Dendritic cell treated with granulocyte-macrophage colony-stimulating factor and Interleukin-4, amounts not matched to agents 40 ng/mL and 50 ng/mL, for 4 days (primary cell): Measurements from ENCODE around the gene TFF1.

Experiments used
- H3K27ac Mint-ChIP-seq: one replicate; pipeline ENCODE4 v1.8.0; 2022; ENCODE audit warnings: mild to moderate bottlenecking, mixed read lengths
- H3K27me3 Mint-ChIP-seq: one replicate; pipeline ENCODE4 v1.8.0; 2022; ENCODE audit warnings: mild to moderate bottlenecking, mixed read lengths
- H3K36me3 Mint-ChIP-seq: one replicate; pipeline ENCODE4 v1.8.0; 2022; ENCODE audit warnings: low read depth, mixed read lengths
- H3K4me1 Mint-ChIP-seq: one replicate; pipeline ENCODE4 v1.8.0; 2022; ENCODE audit warnings: low read depth, mixed read lengths
- H3K4me3 Mint-ChIP-seq: one replicate; pipeline ENCODE4 v1.8.0; 2022; ENCODE audit warnings: mild to moderate bottlenecking, moderate library complexity, mixed read lengths
- H3K9me3 Mint-ChIP-seq: one replicate; pipeline ENCODE4 v1.8.0; 2022; ENCODE audit warnings: mixed read lengths
- intact Hi-C: fragments of 100-400 bp; cut with micrococcal nuclease; formaldehyde crosslinking; loops from one replicate; pipeline ENCODE4 v1.15.0; 2022

The TFF1 gene

DNA sequence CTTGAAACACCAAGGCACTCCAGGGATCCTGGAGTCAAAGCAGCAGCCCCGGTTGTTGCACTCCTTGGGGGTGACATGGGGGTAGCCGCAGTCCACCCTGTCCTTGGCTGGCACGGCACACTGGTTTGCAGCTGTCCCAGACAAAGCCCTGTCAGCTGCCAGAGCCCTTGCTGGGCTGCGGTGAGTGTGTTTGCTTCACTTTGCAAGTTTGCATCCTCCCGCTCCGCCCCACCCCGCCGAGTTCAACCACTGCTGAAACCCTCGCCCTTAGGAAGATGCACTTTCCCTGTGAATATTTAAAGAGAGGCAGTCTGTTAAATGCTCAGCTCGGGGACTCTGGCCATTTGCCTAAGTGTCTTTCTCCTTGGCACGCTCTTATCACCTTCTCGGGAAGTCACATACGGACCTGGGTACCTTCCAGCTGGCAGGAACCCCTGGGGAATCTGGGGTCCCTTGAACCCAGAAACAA is 52.8 kb downstream of the TFF1 start:
- intact Hi-C loops = no loop called here
- Mint-ChIP-seq H3K4me1 (peaks cover 38% of the 10 kb centered on the region), H3K4me3 (no peak overlapping the region), H3K36me3 (no peaks in the 10 kb centered on the region), H3K27ac (no peak overlapping the region), H3K9me3 (no peaks in the 10 kb centered on the region), H3K27me3 (peaks cover 12% of the 10 kb centered on the region)

DNA sequence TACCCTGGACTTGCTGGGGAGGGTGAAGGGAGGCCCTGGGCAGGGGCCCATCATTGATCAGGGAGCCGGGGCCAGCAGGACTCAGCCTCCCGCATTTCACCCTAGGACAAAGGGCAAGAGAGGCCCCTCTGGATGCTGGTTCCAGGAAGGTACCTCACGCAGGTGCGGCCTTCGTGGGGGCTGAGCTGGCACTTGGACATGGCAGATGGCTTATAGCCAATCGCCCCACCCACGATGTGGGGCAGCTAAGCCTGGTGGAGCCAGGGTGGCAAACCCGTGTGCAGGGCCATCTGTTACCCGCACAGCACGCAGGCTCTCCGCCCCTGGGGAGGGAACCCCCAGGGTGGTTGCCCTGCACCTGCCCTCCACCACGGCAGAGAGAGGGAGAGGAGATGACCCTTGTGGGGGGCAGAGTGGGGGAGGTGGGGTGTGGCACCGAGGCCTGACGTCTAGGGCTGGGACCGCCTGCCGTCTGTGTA is 53.7 kb downstream of the TFF1 start:
- H3K4me1 Mint-ChIP-seq = peaks cover 40% of the 10 kb centered on the region
- intact Hi-C loops = no loop called here
- peaks cover 12% of the 10 kb centered on the region for H3K27me3 Mint-ChIP-seq
- no peaks in the 10 kb centered on the region for H3K9me3 Mint-ChIP-seq
- no peak overlapping the region for H3K4me3 Mint-ChIP-seq
- H3K27ac Mint-ChIP-seq = no peak overlapping the region
- H3K36me3 Mint-ChIP-seq = no peaks in the 10 kb centered on the region
